GM12874 (cell line): ENCODE measurements around the gene PARD3.

ENCODE experiments used
- TF ChIP-seq, protein P1 (sequence below): IDR thresholded peaks from 2 replicates; pipeline ENCODE4 v1.5.1; 2011; ENCODE audit warnings: low read depth, mild to moderate bottlenecking, control low read depth, low read length, moderate library complexity; ENCODE audit not compliant: insufficient read depth

PARD3 gene

DNA sequence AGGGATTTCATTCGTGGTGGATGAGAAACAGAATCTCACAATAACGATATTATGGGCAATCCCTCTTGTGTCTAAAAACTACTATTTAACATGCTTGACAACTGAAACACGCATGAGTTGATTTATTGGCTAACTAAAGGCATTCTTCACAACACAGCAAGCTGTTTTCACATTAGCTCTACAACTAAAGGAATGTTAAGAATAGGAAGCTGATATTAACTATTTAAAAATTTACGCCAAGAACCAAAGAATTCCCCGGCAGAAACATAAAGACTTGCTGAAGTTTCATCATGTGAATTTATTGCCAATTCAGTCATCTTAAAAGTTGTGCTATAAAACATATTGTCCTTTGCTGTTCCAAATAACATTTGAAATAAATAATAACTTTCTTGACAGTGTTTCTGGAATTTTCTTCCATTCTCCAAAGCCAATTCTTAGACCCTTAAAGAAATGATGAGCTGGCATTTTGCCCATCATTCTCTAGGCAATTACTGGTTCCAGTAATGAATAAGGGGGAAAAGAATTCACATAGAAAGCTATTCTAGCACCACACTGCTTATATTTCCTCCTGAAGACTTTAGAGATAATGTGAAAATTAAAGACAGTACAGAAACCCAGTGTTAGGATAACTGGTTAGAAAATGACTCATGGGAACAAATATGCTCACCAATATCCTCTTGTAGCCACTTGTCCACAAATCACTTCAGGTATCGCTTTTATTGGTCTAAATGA is 233.1 kb downstream of the PARD3 start:
- TF ChIP-seq, protein P1, sequence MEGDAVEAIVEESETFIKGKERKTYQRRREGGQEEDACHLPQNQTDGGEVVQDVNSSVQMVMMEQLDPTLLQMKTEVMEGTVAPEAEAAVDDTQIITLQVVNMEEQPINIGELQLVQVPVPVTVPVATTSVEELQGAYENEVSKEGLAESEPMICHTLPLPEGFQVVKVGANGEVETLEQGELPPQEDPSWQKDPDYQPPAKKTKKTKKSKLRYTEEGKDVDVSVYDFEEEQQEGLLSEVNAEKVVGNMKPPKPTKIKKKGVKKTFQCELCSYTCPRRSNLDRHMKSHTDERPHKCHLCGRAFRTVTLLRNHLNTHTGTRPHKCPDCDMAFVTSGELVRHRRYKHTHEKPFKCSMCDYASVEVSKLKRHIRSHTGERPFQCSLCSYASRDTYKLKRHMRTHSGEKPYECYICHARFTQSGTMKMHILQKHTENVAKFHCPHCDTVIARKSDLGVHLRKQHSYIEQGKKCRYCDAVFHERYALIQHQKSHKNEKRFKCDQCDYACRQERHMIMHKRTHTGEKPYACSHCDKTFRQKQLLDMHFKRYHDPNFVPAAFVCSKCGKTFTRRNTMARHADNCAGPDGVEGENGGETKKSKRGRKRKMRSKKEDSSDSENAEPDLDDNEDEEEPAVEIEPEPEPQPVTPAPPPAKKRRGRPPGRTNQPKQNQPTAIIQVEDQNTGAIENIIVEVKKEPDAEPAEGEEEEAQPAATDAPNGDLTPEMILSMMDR: no peak

DNA sequence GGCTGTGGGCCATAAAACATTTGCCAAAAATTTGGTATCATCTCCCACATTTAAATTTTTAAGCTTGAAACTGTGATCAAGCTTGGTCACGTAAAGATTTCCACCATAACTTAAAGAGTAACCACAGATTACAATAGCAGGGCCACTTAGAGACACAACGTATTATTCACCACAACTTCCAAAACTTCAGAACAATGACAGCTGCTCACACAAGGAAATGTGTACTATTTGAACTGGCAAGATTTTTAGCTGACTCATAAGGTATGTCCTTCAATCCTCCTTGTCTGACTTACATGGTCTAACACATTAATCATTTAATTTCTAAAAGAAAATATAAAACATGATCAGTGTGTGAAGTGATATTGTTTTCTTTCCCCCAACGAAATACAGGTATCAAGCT is 234.5 kb downstream of the PARD3 start:
- TF ChIP-seq, protein P1: no peak

DNA sequence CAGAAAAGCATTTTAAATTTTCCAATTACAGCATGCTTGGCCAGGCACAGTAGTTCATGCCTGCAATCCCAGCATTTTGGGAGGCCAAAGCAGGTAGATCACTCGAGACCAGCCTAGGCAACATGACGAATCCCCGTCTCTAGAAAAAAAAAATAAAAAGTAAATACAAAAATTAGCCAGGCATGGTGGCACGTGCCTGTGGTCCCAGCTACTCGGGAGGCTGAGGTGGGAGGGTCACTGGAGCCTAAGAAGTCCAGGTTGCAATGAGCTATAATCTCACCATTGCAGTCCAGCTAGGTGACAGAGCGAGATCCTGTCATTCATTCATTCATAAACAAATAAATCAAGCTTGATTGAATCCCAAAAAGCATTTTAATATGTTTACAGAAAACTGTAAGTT is 234.9 kb downstream of the PARD3 start:
- TF ChIP-seq, protein P1: no peak

DNA sequence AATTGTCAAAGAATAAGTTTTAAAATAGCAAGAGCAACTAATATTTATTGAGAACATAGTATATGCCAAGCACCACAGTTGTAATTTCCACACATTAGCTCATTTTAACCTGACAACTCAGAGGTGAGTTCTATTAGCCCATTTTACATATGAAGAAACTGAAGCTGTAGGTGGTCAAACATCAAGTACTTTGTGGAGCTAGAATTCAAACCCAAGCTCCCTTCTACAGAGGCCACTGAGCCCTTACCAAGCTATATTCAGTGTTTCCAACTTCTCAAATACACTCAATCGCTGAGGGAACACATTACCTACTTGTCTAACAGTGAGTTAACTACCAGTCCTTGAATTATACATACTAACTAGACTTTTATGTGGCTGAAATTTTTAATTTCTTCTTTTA is 236.6 kb downstream of the PARD3 start:
- TF ChIP-seq, protein P1: no peak

DNA sequence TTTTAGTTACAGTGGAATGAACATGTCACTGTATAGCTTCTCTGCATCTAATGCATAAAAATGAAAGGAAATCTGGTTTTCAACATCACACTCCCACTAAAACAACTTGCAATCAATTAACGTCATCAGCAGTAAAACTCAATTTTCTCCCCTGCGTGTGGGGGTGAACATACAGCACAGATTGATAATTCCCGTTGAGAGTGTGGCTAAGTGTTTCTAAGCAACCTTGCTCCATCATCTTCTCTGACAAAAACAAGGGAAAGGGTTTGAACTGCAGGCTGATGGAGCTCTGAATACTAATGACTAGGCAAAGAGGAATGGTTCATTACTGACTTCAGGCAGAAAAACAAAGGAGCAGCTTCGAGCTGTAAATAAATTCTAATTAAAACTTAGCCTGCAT is 238.3 kb downstream of the PARD3 start:
- TF ChIP-seq, protein P1: no peak

DNA sequence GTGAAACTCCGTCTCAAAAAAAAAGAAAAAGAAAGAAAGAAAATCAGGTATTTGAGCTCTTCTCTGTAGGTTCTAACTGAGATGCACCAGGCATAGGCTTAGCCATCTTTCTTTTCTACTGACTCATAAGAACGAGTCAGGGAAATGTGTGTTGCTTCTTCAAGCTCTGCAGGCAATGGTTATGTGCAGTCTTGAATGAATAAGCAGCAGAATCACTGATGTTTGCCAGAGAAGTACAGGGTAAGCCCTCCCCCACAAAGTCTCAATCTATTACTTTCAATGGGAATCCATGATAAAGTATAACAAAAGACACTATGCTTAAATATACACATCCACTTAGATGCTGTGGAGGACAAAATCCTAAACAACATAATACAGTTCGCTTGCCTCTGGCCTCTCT is 239.2 kb downstream of the PARD3 start:
- TF ChIP-seq, protein P1: no peak

DNA sequence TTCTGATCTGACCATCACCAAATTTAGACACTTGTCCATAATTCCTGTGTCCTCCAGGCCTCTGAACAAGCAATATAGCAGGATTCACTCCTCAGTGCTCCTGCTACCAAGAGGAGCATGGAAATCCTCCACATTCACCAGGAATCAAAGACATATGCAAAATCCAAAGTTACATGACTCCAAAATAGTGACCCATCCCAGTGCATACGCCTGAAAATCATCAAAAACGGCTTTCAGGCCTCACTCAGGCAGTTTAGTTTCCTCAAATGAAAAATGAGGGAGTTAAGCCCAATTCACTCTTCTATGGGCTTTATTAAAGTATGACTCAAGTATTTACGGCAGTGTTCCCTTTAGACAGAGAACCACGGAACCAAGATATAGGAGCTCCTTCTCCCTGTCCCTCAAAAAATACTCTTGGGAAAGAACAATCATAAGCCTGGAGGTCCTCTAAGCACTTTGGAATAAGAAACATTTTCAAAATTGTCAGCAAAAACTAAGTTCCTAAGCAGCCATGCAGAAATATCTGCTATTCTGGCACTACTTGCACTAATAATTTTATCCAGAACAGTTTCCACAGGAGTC is 240.7 kb downstream of the PARD3 start:
- TF ChIP-seq, protein P1: no peak
